ENCODE measurements around the gene CEACAM3.

The CEACAM3 gene

DNA sequence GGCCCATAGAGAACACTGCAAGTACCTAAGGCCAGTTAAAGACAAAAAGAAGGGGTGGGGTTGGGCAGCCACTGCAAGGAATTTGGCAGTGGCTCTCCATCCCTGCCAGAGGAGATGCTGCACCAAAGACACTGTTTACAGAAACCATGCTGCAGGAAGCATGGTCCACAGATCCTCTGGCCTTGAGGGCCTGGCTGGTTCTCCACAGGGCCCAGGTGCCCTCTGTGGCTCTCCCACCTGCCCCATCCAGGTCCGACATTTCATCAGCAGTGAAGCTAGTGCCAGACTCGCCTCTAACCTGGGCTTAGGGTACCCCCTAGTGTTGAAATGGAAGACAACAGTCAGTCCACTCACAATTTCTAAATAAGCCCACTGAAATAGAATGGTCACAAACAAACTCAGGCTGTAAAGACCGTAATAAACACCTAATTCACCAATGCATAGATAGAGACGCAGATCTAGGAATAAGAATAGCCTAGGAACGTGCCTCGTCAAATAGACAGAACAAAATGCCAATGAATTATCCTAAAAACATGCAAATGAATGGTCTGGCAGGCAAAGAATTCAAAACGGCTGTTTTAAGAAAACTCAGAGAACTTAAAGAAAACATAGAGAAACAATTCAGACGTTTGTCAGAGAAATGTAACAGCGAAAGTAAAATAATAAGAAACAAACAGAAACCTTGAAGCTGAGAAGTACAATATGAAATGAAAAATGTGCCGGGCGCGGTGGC lies 24.8 kb downstream of the CEACAM3 start:
- no peak for TF ChIP-seq JUND (IDR thresholded peaks at IDR 0.05; ENCODE audit: low read depth)
- in situ Hi-C loops (cut with HindIII; ENCODE audit: low pct_unique_long_range_greater_than_20kb, low sequenced_read_pairs) = no loop called here
- peak; percentile 49 to 78 for DNase-seq (ENCODE audit: low read depth in 1 of 2, low spot score in 1 of 2)

DNA sequence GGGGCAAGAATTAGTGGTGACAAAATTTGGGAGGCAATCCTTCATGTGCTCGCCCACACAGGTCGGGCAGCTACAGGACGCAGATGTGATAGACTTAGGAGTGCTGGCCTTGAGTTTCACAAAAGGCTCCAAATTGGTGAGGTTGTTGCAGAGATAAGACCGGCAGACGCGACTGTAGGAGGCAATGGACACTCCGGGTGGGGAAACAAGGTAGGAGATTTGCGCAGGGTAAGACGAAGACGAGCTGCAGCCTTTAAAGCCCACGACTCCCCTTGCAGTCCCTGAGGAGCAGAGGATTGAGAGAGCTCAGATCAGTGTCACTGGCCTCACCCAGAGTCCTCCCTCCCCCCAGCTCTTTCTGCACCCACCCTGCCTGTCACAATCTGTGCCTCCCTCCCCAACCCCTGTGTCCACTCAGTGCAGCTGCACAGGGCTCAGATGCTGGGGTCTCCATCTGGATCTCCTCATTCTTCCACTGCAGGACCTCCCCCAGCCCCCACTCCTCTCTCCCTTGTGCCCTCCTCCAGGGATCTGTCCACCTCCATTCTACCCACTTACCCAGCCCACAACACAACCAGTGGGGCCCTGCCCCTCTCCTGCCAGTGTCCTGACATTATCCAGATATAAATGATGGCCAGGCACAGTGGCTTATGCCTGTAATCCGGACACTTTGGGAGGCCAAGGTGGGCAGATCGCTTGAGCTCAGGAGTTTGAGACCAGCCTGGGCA lies 41.8 kb downstream of the CEACAM3 start:
- TF ChIP-seq JUND (IDR thresholded peaks at IDR 0.05; ENCODE audit: low read depth) = no peak
- in situ Hi-C loops (cut with HindIII; ENCODE audit: low pct_unique_long_range_greater_than_20kb, low sequenced_read_pairs) = no loop called here

DNA sequence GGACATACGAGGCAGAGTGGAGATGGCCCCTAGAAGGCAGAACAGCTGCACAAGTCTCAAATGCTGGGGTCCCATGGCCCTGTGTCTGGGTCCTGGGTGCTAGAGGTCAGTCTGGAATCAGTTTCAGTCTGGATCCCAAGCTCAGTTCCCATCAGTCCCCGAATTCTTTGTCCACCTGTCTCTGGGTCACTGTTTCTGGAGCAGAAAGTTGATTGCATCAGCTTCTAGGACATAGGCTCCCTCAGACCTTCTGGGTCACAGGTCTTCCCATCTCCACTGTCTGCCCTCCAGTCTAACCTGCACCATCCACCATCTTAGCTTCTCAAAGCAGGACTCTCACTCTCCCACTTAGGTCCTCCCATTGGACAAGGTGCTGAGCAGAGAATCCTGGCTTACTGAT lies 42.8 kb downstream of the CEACAM3 start:
- in situ Hi-C loops (cut with HindIII; ENCODE audit: low pct_unique_long_range_greater_than_20kb, low sequenced_read_pairs) = no loop called here
- TF ChIP-seq JUND (IDR thresholded peaks at IDR 0.05; ENCODE audit: low read depth) = no peak

More for the DNA sequence above, 41.8 kb downstream of the CEACAM3 start:
- DNase-seq (ENCODE audit: low read depth in 1 of 2, low spot score in 1 of 2) = no peak

DNA sequence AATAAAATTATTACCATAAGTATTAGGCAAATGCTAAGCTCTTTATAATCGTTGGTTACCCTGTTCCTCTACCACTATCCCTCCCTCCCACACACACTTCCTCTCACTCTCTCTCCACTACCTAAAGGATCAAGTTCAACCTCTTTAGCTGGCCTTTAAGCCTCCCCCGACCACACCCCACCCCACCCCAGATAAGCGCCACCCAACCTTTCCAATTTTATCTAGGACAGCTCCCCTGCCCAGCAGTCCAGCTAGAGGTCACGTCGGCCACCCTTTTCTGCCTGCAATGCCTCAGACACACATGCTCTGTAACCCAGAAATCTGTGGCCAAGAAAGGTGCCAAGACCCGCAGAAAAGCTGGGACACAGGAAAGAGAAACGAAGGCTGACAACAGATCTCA lies 47.0 kb downstream of the CEACAM3 start:
- DNase-seq (ENCODE audit: low read depth in 1 of 2, low spot score in 1 of 2) = no peak
- in situ Hi-C loops (cut with HindIII; ENCODE audit: low pct_unique_long_range_greater_than_20kb, low sequenced_read_pairs) = no loop called here
- no peak for TF ChIP-seq JUND (IDR thresholded peaks at IDR 0.05; ENCODE audit: low read depth)

More for the DNA sequence above, 42.8 kb downstream of the CEACAM3 start:
- no peak for DNase-seq (ENCODE audit: low read depth in 1 of 2, low spot score in 1 of 2)

DNA sequence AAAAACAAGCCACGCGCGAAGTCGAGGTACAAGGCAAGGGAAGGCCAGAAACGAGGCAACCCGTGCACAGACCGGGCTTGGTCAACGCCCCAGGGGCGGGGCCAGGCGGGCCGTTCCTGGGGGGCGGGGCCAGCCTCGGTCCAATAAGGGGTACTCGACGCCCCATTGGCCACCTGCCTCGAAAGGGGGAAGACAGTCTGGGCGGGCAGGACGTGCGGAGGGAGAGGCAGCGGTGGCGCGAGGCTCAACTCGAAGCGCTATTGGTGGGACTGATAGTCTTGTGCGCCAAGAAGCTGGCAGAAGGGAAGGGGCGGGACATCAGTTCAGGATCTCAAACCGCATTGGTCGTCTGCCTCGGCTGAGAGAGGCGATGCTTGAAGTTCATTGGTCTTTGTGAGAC lies 48.2 kb downstream of the CEACAM3 start, which contains the start of gene LYPD4:
LYPD4 (minus strand) TSS at position 83 of the 400 bp plus-strand sequence. CDS start 5,398 bp downstream, outside the sequence.
- in situ Hi-C loops (cut with HindIII; ENCODE audit: low pct_unique_long_range_greater_than_20kb, low sequenced_read_pairs) = no loop called here
- peak in 1 of 2 experiments; percentile 54 for DNase-seq (ENCODE audit: low read depth in 1 of 2, low spot score in 1 of 2)
- no peak for TF ChIP-seq JUND (IDR thresholded peaks at IDR 0.05; ENCODE audit: low read depth)

DNA sequence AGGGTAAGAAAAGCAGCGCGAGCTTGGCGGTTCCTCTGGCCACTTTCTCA lies 48.4 kb downstream of the CEACAM3 start, which contains the start of gene DMRTC2:
DMRTC2 (plus strand) TSS at position 42 of the 50 bp plus-strand sequence. CDS start 2,387 bp downstream, outside the sequence.
- DNase-seq (ENCODE audit: low read depth in 1 of 2, low spot score in 1 of 2) = no peak
- in situ Hi-C loops (cut with HindIII; ENCODE audit: low pct_unique_long_range_greater_than_20kb, low sequenced_read_pairs) = no loop called here
- TF ChIP-seq JUND (IDR thresholded peaks at IDR 0.05; ENCODE audit: low read depth) = no peak

DNA sequence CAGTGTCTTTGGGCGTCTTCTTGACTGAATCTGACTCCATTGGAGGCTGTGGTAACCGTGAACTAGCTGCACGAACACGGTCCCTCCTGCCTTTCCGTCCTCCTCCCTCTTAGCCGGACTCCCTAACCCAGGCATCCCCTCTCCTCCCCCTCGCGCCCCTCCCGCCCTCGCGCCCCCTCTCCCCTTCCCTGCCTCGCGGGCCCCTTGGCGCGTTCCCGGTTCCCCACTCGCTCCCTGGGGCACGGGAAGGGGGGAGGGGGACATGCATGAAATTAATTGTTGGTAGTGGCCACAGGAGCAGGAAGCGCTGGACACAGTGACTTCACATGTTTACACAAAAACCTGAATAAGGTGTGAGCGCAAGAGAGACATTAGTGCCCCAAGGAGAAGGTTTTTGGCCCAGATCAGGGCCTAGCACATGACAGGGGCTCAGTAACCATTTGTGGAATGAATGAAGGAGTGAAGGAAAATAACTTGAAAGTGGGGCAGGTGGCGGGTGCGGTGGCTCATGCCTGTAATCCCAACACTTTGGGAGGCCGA lies 48.7 kb downstream of the CEACAM3 start:
- peak; percentile 41 to 87 for DNase-seq (ENCODE audit: low read depth in 1 of 2, low spot score in 1 of 2)
- no peak for TF ChIP-seq JUND (IDR thresholded peaks at IDR 0.05; ENCODE audit: low read depth)
- in situ Hi-C loops (cut with HindIII; ENCODE audit: low pct_unique_long_range_greater_than_20kb, low sequenced_read_pairs) = no loop called here

DNA sequence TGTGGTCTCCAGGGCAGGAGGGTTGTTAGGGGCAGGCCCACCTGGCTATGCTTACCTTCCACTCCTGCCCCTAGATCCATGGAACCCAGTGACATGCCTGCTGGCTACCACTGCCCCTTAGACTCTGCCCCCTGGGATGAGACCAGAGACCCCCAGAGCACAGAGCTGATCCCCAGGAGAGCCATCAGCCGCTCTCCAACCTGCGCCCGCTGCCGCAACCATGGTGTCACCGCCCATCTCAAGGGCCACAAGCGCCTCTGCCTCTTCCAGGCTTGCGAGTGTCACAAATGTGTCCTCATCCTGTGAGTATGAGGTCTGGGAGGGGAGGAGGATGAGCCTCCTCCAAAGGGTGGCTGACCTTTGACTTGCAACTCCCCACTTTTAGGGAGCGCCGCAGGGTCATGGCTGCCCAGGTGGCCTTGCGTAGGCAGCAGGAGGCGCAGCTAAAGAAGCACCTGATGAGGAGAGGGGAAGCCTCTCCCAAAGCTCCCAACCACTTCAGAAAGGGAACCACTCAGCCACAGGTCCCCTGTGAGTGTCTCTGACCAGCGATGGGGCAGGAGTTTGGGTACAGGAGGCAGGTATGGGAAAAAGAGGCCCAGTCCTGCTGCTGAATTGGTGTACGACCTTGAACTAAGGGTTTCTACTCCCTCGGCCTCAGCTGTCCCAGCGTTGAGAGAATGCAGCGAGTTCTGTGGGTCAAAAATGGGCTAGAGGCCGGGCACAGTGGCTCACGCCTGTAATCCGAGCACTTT lies 51.1 kb downstream of the CEACAM3 start:
- no peak for DNase-seq (ENCODE audit: low read depth in 1 of 2, low spot score in 1 of 2)
- no peak for TF ChIP-seq JUND (IDR thresholded peaks at IDR 0.05; ENCODE audit: low read depth)
- in situ Hi-C loops (cut with HindIII; ENCODE audit: low pct_unique_long_range_greater_than_20kb, low sequenced_read_pairs) = no loop called here

DNA sequence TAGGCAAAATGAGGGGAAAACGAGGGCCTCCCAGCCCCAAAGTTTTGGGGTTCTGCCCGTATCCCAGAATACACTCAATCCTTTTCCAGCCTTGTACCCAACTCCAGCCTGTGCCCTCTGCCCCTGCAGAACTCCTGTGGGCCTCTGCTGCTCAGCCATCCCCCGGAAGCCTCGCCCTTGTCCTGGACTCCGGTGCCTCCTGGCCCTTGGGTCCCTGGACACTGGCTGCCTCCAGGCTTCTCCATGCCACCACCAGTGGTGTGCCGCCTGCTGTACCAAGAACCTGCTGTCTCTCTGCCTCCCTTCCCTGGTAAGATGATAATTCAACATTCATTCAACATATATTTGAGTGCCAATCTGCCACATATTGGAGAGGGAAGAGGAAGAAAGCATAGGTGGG lies 52.3 kb downstream of the CEACAM3 start:
- no peak for DNase-seq (ENCODE audit: low read depth in 1 of 2, low spot score in 1 of 2)
- TF ChIP-seq JUND (IDR thresholded peaks at IDR 0.05; ENCODE audit: low read depth) = no peak
- in situ Hi-C loops (cut with HindIII; ENCODE audit: low pct_unique_long_range_greater_than_20kb, low sequenced_read_pairs) = no loop called here

DNA sequence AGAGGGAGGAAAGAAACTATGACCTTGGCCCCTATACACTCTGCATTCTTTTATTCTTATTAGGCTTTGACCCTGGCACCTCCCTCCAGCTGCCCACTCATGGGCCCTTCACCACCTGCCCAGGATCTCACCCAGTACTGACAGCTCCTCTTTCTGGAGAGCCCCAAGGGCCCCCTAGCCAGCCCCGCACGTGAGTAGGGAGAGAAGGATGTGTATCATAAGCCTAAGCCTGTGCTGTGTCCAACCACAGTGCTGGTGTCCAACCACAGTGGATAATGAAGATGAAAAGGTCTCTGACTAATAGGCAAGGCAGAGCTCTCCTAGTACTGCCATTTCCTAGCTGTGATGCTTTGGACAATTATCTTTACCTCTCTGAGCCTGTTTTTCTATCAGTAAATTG lies 52.7 kb downstream of the CEACAM3 start:
- TF ChIP-seq JUND (IDR thresholded peaks at IDR 0.05; ENCODE audit: low read depth) = no peak
- DNase-seq (ENCODE audit: low read depth in 1 of 2, low spot score in 1 of 2) = no peak

DNA sequence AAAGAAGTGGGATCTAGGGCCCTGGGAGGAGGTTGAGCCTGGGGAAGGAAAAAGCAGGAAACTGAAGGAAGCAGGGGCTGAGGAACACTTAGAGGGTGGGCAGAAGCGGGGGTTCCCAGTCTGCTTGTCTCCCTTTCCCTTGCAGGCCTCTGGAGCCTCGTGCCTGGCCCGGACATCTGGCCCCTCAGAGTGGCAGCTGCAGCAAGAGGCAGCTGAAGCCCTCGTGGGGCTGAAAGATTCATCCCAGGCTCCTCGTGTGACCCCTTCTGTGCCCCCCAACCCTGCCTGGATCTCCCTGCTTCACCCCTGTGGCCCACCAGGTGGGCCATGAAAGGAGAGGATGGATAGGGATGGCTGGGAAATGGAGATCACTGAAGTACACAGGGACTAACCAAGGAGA lies 54.0 kb downstream of the CEACAM3 start:
- TF ChIP-seq JUND (IDR thresholded peaks at IDR 0.05; ENCODE audit: low read depth) = no peak
- in situ Hi-C loops (cut with HindIII; ENCODE audit: low pct_unique_long_range_greater_than_20kb, low sequenced_read_pairs) = no loop called here
- DNase-seq (ENCODE audit: low read depth in 1 of 2, low spot score in 1 of 2) = no peak

More for the DNA sequence above, 52.7 kb downstream of the CEACAM3 start:
- in situ Hi-C loops (cut with HindIII; ENCODE audit: low pct_unique_long_range_greater_than_20kb, low sequenced_read_pairs) = no loop called here

DNA sequence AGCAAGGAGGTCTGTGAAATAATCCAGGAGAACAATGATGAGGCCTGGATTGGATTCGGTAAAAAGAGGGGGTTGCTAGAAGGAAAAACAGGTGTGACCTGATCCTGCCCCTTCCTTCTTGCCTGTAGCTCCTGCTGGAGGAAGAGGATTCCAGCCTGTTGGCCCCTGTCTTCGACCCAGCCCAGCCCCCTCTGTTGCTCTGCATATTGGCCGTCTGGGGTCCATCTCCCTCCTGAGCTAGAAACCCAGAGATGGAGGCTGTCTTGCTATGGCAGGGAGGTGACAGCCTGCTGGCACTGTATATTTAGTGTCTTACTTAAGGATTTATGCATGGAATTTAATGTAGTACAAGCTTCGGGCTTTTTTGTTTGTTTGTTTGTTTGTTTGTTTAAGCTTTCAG lies 55.1 kb downstream of the CEACAM3 start:
- TF ChIP-seq JUND (IDR thresholded peaks at IDR 0.05; ENCODE audit: low read depth) = no peak
- no peak for DNase-seq (ENCODE audit: low read depth in 1 of 2, low spot score in 1 of 2)
- in situ Hi-C loops (cut with HindIII; ENCODE audit: low pct_unique_long_range_greater_than_20kb, low sequenced_read_pairs) = no loop called here

DNA sequence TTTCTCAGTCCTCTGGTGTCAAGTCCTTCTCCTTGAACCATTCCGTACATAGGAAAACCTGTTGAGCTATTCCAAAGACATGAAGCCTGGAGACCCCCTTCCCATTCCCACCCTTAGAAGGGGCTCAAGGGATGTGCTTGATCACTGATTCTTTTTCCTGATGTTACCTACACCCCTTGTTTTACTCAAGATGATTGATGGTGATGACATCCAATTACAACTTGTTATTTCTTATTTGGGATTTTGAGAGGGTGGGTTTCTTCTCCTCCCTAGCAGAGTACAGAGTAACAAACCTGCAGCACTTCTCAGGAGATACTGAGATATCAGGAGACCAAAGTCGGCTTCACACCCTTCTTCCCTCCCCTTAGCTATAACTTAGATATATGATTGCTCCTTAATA lies 57.0 kb downstream of the CEACAM3 start:
- in situ Hi-C loops (cut with HindIII; ENCODE audit: low pct_unique_long_range_greater_than_20kb, low sequenced_read_pairs) = no loop called here
- DNase-seq (ENCODE audit: low read depth in 1 of 2, low spot score in 1 of 2) = no peak
- TF ChIP-seq JUND (IDR thresholded peaks at IDR 0.05; ENCODE audit: low read depth) = no peak

All from T47D (cell line).